Duodenal mucosa (tissue), 2 donors: ENCODE results near the gene DAD1.
A peak's percentile ranks its signal among the peaks of the same experiment; 100 is the strongest.
"Not testable (repeated sequence)": the region's sequence is repeated elsewhere in the genome, so short reads cannot be mapped to it uniquely, and the experiment has no call there.

Source experiments
- H3K27ac ChIP-seq: one replicate; pipeline ENCODE4 v1.7.0; 2013; ENCODE audit warnings: low read depth, low read length
- H3K27me3 ChIP-seq, 2 donors: one replicate each; pipeline ENCODE4 v1.7.0; 2013; ENCODE audit warnings: low read length in 2 of 2, control low read depth in 1 of 2; ENCODE audit not compliant: insufficient read depth in 2 of 2, control insufficient read depth in 1 of 2
- H3K36me3 ChIP-seq, 2 donors: one replicate each; pipeline ENCODE4 v1.7.0; 2013; ENCODE audit warnings: low read length in 2 of 2, control low read depth in 1 of 2; ENCODE audit not compliant: insufficient read depth in 2 of 2, control insufficient read depth in 1 of 2
- H3K4me1 ChIP-seq, 2 donors: one replicate each; pipeline ENCODE4 v1.7.0; 2013; ENCODE audit warnings: low read length in 2 of 2, control low read depth in 1 of 2; ENCODE audit not compliant: insufficient read depth in 2 of 2, control insufficient read depth in 1 of 2
- H3K4me3 ChIP-seq, 2 donors: one replicate each; pipeline ENCODE4 v1.7.0; 2013; ENCODE audit warnings: low read length in 2 of 2, low read depth in 1 of 2
- H3K9ac ChIP-seq, 2 donors: one replicate each; pipeline ENCODE4 v1.7.0; 2013; ENCODE audit warnings: low read length in 2 of 2, low read depth in 1 of 2
- H3K9me3 ChIP-seq, 2 donors: one replicate each; pipeline ENCODE4 v1.7.0; 2013; ENCODE audit warnings: low read length in 2 of 2, control low read depth in 1 of 2; ENCODE audit not compliant: control insufficient read depth in 1 of 2

Gene DAD1

DNA sequence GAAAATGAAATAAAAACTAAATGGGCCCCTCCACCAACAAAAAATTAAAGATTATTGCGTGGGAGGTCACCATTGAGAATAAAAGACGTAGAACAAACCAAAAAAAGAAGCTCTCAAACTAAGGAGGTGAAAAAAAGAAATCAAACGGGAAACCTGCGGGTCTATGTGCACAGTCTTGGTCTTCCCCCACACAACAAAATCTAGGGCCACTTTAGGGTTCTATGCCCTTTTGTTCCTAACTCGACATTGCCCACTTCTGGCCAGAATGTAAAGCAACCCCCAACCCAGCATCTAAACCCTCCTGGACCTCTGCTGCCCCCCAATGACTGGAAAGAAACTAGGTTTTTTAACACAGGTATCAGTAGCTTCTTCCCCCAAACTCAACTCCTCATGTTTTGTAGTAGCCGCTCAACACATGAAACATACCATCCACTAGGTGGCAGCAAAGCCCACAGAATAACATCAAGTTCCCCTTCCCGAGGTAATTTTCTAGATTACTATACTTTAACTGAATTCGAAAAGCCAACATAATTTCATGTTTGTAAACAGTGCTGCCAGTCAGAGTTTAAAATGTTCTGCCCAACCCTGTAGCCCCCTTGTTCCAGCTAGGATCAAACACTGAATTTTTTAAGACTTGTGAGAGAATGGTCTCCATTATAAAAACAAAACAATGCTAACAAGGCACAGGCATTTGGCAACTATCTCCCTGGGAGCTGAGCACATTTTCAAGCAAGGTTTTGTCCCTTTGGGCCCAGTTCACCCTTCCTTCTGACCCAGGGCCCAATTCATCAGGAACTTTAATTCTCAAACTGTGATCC is 18.7 kb downstream of the DAD1 start:
- H3K9me3 ChIP-seq, result no peaks in the 10 kb centered on the region
- peaks cover 11 to 16% of the 10 kb centered on the region in 2 donors for H3K4me1 ChIP-seq
- no peak overlapping the region for H3K4me3 ChIP-seq
- H3K9ac ChIP-seq, result peak overlapping the region in 1 of 2 donors; percentile 31
- no peak overlapping the region for H3K27ac ChIP-seq
- H3K36me3 ChIP-seq, result peaks cover 30 to 44% of the 10 kb centered on the region in 2 donors
- no peaks in the 10 kb centered on the region for H3K27me3 ChIP-seq

DNA sequence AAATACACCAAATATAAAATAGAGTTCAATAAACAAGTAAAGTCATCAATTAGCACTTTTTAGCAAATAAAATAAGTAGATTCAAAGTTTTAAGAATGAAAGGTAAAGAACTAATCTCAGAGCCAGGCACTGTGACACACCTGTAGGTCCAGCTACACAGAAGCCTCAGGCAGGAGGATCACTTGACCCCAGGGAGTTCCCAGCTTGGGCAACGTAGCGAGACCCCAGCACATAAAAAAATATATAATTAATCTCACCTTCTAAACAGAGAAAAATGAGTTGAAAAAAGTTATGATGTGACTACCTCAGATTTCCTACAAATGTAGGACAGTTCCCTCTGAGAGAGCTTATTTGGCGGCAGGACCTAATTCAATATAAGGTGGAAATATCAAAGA is 19.3 kb downstream of the DAD1 start:
- Histone ChIP-seq H3K27ac (no peak overlapping the region), H3K9me3 (no peaks in the 10 kb centered on the region), H3K27me3 (no peaks in the 10 kb centered on the region), H3K4me1 (peaks cover 11 to 18% of the 10 kb centered on the region in 2 donors), H3K36me3 (peaks cover 27 to 44% of the 10 kb centered on the region in 2 donors), H3K4me3 (no peak overlapping the region), H3K9ac (peak overlapping the region in 1 of 2 donors; percentile 7)

DNA sequence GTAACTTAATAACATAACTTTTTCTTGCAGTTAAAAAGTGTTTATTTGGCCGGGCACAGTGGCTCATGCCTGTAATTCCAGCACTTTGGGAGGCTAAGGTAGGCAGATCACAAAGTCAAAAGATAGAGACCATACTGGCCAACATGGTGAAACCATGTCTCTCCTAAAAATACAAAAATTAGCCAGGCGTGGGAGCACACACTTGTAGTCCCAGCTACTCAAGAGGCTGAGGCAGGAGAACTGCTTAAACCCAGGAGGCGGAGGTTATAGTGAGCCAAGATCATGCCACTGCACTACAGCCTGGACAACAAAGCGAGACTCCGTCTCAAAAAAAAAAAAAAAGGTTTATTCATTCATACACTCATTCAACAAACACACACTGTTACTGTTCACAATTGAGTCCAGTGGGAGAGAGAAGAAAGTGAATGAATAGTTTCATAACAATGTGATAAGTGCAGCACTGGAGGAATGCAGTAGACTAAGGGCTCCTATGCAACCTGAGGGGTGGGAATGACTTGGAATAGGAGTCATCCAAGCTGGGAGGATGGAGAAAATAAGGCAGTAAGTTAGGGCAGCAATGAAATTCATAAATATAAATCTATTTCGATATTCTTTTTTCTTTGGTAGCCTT is 19.8 kb downstream of the DAD1 start:
- Histone ChIP-seq H3K9me3 (no peaks in the 10 kb centered on the region), H3K4me3 (no peak overlapping the region), H3K4me1 (peaks cover 11 to 23% of the 10 kb centered on the region in 2 donors), H3K9ac (peak overlapping the region in 1 of 2 donors; percentile 7), H3K36me3 (peaks cover 25 to 44% of the 10 kb centered on the region in 2 donors), H3K27ac (no peak overlapping the region), H3K27me3 (no peaks in the 10 kb centered on the region)

DNA sequence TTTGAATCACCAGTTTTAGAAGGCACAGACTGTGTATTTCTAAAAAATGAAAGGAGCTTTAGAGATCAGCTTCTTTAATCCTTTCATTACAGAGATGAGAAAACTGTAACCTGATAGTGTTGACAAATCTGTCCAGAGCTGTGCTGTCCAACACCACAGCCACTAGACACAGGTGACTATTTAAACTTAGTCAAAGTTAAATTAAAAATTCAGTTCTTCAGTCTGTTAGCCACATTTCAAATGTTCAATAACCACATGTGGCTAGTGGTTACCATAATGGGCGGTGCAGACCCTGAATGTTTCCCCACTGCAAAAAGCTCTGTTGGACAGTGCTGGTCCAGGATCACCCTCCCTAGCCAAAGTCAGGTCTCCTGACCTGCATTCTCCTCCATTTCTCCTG is 21.6 kb downstream of the DAD1 start:
- Histone ChIP-seq H3K4me3 (no peak overlapping the region), H3K4me1 (peaks cover 17 to 28% of the 10 kb centered on the region in 2 donors), H3K9ac (no peak overlapping the region), H3K36me3 (peaks cover 11 to 37% of the 10 kb centered on the region in 2 donors), H3K27ac (no peak overlapping the region), H3K9me3 (no peaks in the 10 kb centered on the region), H3K27me3 (no peaks in the 10 kb centered on the region)

DNA sequence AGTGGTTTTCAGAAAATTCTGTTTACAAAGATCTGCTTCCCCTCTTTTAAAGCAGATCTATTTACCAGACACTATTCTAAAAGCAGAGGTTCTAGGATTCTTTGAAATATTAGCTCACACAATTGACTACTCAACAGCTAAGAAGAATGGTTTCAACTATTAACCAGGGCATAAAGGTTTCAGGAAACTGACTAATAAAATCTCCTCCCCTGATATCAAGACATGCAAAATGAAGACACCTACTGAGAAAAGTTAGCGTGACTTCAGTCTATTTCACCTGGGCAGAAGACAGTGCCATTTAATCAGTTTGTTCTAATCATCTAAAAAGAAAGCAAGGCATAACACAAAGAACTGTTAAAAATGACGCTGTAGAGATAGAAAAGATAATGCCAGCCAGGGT is 22.2 kb downstream of the DAD1 start:
- Histone ChIP-seq H3K4me1 (peaks cover 22 to 32% of the 10 kb centered on the region in 2 donors), H3K27me3 (no peaks in the 10 kb centered on the region), H3K36me3 (peaks cover 9 to 33% of the 10 kb centered on the region in 2 donors), H3K4me3 (no peak overlapping the region), H3K9me3 (no peaks in the 10 kb centered on the region), H3K27ac (no peak overlapping the region), H3K9ac (no peak overlapping the region)

DNA sequence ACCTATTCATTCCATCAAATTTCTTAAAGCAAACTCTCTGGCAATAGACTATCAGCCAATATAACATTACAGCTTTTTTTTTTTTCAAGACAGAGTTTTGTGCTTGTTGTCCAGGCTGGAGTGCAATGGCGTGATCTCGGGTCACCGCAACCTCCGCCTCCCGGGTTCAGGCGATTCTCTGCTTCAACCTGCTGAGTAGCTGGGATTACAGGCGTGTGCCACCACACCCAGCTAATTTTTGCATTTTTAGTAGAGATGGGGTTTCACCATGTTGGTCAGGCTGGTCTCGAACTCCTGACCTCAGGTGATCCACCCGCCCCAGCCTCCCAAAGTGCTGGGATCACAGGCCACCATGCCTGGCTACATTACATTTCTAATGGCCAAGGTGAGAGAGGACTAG is 22.8 kb downstream of the DAD1 start:
- not testable (repeated sequence) for H3K9me3 ChIP-seq, H3K4me3 ChIP-seq, H3K27me3 ChIP-seq, H3K27ac ChIP-seq, H3K9ac ChIP-seq
- Histone ChIP-seq H3K36me3 (peaks cover 9 to 33% of the 10 kb centered on the region in 2 donors), H3K4me1 (peaks cover 27 to 37% of the 10 kb centered on the region in 2 donors)

DNA sequence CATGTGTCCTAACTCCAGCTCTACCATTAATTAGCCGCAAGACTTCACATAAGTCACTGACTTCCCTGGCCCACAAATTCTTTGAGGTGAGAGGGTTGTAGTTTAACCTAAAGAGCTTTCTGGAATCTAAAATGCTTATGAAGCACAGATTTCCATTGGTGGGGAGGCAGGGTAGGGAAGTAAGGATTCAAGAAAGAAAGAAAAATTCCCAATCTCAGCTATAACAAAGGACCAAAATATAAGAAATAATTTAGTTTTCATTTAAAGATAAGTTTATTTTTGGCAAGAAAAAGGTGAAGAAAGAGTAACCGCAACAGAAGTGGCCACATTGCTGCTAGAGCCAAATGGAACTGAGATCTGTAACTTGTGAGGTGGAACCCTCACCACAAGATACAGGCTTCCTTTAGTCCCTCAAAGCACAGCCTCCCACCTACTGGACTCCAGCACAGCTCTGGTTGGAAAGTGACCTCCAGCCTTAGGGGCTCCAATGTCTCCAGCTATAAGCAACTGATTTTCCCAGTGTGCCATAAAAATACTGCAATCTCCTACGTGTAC is 23.6 kb downstream of the DAD1 start:
- H3K27ac ChIP-seq, result peak overlapping the region; percentile 40
- H3K36me3 ChIP-seq, result peaks cover 9 to 33% of the 10 kb centered on the region in 2 donors
- H3K4me1 ChIP-seq, result peaks cover 30 to 41% of the 10 kb centered on the region in 2 donors
- no peaks in the 10 kb centered on the region for H3K9me3 ChIP-seq
- H3K9ac ChIP-seq, result no peak overlapping the region
- H3K4me3 ChIP-seq, result no peak overlapping the region
- no peaks in the 10 kb centered on the region for H3K27me3 ChIP-seq

DNA sequence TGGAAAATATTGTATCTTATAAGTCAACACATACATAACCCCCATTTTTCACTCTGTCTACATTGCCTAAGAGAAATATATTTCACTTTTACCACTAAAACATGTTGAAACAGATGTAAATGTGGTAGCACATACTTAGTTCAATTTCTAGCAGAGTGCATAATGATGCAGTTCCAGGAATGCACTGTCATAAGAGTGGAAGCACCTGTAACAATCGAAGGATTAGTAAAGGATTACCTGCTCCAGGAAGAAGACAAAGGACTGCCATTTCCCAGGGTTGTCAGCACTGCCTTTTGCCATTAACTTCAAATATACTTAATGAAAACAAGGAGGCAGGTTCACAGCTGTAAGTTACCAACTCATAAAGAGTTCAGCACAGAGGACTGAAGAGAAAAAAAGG is 24.6 kb downstream of the DAD1 start:
- Histone ChIP-seq H3K27me3 (no peaks in the 10 kb centered on the region), H3K4me3 (no peak overlapping the region), H3K27ac (peak overlapping the region; percentile 46), H3K36me3 (peaks cover 9 to 29% of the 10 kb centered on the region in 2 donors), H3K9me3 (no peaks in the 10 kb centered on the region), H3K4me1 (peaks cover 39 to 48% of the 10 kb centered on the region in 2 donors), H3K9ac (no peak overlapping the region)

DNA sequence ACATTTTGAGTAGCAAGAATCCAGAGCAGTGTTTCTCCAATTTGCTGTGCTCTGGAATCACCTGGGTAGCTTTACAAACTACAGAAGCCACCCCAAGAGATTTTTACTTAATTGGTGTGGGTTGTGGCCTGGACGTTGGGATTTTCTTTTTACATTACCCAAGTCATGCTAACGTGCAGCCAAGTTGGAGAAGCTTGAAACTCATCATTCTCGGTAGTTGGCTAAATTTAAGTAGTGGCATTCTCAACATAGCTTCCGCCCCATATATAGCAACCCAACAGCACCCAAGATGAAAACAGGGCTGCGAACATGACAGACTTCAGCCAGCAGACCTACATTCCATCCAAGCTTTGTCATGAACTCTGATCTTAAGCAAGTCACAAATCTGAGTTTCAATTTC is 25.0 kb downstream of the DAD1 start:
- H3K27ac ChIP-seq, result peak overlapping the region; percentile 46
- H3K27me3 ChIP-seq, result no peaks in the 10 kb centered on the region
- H3K4me3 ChIP-seq, result no peak overlapping the region
- H3K36me3 ChIP-seq, result peaks cover 9 to 24% of the 10 kb centered on the region in 2 donors
- no peak overlapping the region for H3K9ac ChIP-seq
- no peaks in the 10 kb centered on the region for H3K9me3 ChIP-seq
- H3K4me1 ChIP-seq, result peaks cover 43 to 52% of the 10 kb centered on the region in 2 donors
